GM21360 (cell line): Measurements from ENCODE around the gene TMEM185A.
"Not testable (repeated sequence)": the region's sequence is repeated elsewhere in the genome, so short reads cannot be mapped to it uniquely, and the experiment has no call there.

Experiments used
- ATAC-seq: cut with Tn5 transposase; IDR thresholded peaks from one replicate; pipeline ENCODE4 v1.9.1; 2021; ENCODE audit warnings: mild to moderate bottlenecking, moderate library complexity; ENCODE audit not compliant: unreplicated experiment

The TMEM185A gene

DNA sequence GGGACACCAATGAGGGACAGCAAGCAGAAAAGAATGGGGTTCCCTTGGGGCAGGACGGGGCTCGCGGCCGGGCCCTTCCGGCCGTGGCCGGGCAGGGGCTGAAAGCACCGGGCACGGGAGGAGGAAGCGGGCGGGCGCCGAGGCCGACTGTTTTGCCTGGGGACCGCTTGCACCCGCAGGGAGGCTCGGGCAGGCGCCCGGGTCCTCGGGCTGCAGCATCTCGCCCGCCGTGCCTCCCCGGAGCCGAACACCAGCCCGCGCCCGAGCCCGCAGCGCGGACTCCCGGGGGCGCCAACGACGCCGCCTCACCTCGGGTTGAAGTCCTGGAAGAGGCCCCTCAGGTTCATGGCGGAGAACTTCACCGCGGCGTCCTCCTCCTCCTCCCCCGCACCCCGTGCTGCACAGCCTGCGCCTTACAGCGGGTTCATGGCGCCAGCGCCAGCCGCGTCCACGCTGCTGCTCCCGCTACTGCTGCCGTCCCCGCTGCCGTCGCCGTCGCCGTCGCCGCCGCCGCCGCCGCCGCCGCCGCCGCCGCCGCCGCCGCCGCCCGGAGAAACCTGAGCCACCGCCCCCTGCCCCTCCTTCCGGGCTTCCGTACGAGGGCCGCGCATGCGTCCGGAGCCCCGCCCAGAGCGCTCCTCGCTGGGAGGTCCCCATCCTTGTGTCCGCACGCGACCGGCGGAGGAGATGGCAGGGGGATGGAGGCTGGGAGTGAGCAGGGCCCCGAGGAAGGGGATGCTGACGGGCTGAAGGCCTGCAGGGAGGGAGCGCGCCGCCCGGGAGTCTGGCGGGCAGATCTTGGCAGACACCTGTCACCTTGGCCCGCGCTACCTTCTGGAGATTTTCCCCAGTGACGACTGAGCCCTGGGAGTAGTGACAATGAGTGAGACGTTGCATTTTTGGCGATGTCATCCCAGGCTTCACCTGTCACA is at the start of gene TMEM185A:
TSS of gene TMEM185A (minus strand) at position 559 of the 932 bp plus-strand sequence. CDS start at position 347, 212 bp downstream.
- peak; percentile 88 for ATAC-seq

GRCh38 chrX:149681182-149681581 is 49.6 kb upstream of the TMEM185A start:
- ATAC-seq: no peak

DNA sequence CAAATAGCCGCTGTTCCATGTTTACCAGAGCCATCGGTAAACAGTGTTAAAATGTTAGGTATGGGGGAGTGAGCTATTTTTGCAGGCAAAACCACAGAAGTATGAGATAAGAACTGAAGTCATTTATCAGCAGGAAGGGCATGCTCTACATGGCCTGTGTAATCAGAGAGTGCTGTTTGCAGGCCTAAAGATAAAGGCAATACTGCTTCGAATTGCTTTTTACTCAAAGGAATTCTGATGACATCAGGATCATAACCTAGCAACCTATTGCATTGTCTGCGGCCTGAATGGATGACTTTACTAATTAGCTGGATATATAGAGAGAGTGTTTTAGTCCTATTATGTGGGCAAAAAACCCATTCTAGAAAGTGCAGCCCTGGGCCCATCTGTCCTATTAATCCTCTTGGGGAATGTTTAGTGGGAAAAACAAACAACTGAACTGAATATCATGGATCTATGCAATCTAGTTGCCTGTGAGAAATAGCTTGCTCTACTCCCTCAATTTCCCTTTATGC is 47.6 kb upstream of the TMEM185A start:
- ATAC-seq: not testable (repeated sequence)

GRCh38 chrX:149675554-149675953 is 44.0 kb upstream of the TMEM185A start:
- ATAC-seq: not testable (repeated sequence)

GRCh38 chrX:149675088-149675487 is 43.5 kb upstream of the TMEM185A start:
- not testable (repeated sequence) for ATAC-seq

DNA sequence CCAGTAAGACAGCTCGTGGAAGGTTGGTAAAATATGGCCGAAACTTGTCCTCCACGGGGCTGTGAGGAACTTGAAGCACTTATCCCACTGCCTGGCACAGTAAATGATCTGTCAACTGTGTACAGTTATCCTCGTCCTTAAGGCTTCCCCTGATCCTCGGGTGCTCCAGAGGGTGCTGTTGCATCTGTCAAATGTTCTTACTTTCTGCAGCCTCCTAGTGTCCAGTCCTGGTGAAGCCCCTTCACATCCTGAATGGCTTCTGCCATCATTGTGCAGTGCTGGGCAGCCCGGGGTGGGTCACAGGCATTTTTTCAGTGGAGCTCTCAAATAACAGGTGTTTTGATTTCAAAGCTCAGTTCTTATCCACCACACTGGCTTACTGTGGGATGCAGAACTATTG is 29.0 kb upstream of the TMEM185A start:
- not testable (repeated sequence) for ATAC-seq

DNA sequence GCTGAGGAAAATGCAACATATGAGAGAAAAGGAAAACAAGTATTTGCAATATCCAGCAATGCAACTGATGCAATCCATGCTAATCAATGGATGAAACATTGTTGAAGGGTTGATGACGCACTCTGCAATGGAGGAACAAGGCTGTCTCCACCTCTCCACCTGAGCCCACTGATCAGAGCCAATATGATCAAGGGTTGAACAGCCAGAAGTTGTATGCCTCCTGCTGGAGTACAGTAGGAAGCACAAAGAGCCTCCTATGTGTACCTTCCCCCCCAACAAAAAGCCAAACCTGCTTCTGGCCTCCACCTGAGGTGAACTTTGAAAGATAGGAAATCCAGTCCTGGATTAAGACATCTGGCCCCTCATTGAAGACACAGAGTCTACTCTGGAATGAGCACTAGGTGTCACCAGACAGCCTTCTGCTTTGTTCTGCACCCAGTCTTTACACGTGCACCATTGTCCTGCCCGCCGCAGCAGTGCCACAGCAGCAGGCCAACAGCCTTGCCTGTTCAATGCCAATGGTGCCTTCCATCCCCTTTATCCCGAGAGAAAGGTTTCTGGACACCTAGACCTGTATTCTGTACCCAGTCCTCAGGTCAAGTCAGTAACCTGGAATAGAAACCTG is 24.8 kb upstream of the TMEM185A start:
- not testable (repeated sequence) for ATAC-seq

DNA sequence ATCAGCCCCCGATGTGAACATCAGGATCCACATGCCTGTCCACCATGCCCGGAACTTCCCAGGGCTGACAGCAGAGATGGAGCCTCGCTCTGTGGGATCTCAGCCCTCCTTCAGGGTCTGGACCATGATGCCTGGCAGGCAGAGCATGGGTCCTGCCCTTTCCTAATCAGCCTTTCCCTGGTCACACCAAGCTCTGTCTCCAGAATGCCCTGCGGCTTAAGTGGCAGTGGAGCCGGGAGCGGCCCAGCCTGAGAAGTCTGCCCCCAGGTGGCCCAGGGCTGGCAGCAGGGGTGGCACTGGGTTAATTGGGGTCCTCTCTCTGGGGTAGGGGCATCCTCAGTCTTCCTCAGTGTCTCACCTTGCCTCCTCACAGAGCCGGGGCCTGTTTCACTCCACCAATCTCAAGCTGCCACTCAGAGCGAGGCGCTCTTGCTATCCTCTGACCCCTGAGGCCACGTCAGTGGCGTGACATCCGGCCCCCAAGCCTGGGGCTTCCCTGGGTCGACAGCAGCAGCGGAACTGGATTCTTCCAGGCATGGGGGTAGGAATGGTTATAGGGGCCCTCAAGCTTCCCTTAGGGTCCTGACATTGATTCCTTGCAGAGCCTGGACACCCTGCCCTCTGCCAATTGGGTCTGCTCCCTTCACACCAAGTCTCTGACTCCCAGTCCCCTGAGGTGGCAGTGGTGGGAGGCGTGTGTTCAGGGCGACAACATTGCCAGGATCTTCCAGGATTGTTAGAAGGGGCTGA is 20.8 kb upstream of the TMEM185A start:
- ATAC-seq: no peak

- ATAC-seq: no peak
Observed at GRCh38 chrX:149650162-149650561, 18.6 kb upstream of the TMEM185A start.

GRCh38 chrX:149648932-149649331 is 17.3 kb upstream of the TMEM185A start:
- no peak for ATAC-seq

DNA sequence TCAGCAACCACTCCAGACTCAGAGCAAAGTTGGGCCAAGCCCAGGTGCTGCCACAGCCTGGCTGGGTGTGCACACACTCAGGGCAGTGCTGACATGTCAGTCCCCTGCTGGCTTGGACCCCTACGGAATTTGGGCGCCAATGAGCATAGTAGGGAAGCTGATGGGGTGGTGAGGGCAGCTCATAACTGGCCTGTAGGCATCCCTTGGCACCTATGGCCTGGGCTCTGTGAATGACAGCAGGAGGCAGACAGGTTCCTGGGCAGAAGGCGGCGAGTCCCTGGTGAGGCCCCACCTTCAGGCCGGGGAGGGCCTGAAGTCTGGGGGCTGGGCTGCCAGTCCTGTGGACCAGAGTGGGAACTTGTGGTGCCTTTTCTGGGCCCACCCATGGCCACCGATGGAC is 15.9 kb upstream of the TMEM185A start:
- no peak for ATAC-seq

GRCh38 chrX:149643496-149643895 is 11.9 kb upstream of the TMEM185A start:
- ATAC-seq: no peak

- ATAC-seq: no peak
Observed at GRCh38 chrX:149641835-149642234, 10.2 kb upstream of the TMEM185A start.

DNA sequence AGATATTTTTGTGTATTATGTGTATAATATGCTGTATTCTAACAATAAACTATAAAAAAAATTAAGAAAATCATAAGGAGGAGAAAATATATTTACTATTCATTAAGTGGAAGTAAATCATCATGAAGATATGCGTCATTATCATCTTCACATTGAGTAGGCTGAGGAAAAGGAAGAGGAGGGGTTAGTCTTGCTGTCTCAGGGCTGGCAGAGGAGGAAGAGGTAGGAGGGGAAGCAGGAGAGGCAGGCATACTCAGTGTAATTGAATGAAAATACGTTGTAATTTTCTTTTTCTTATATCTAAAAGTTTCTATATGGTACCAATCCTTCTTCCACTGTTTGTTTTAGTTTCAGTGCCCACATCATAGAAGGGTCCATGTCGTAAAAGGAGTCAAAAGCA is 9.8 kb upstream of the TMEM185A start:
- ATAC-seq: no peak

DNA sequence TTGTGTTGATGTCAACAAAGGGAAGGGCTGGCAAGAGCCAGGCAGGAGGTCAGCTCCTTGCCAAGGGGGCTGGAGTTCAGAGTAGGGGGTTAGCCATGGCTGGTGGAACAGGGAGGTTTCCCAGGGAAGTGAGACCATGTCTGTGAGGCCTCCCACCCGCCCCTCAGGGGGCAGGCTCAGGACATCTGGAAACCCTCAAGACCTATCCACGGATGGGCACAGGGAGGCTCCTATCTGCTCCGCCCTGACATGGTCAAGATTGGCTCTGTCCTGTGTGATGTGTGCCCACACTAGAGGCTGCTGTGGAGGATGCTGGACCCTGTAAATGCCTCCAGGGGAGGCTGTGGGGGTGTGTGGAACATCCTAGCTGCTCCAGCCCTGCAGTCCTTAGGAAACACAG is 8.0 kb upstream of the TMEM185A start:
- no peak for ATAC-seq

DNA sequence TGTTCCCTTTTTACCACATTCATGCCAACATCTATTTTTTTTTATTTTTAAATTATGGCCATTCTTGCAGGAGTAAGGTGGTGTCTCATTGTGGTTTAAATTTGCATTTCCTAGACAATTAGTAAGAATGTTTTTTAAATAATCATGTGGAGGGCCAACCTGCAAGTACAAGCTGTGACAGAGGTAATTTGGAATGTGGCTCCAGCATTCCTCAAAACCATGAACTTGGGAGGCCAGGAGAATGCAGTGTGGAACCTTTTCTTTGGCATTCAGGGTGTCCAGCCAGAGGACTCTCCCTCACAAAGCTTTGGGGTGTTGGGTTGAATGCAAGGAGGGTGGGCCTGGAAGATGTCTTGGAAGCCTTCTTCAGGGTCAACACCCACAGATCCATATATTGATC is 7.3 kb upstream of the TMEM185A start:
- ATAC-seq: no peak

- ATAC-seq: no peak
Observed at GRCh38 chrX:149633511-149633910, 1.9 kb upstream of the TMEM185A start.

- no peak for ATAC-seq
Observed at GRCh38 chrX:149630681-149631233, 835 bp downstream of the TMEM185A start.

GRCh38 chrX:149629730-149630387 is 1.7 kb downstream of the TMEM185A start:
- ATAC-seq: no peak

GRCh38 chrX:149628768-149629167 is 2.8 kb downstream of the TMEM185A start:
- ATAC-seq: no peak
